Tibial nerve (tissue), 4 donors: Measurements from ENCODE around the gene FBXL7. TPM values are rescaled to one million over a fixed set of nuclear protein-coding genes. Genes with fewer than 3 reads are reported as not detected.

Experiments
- DNase-seq, 2 donors: peaks; one replicate each; pipeline ENCODE4 v3.0.0-alpha.2; 2019; ENCODE audit warnings: low spot score in 2 of 2
- H3K27ac ChIP-seq, 4 donors: fragments of 200-600 bp; sonication (generic) in 3 of 4; one replicate each; pipeline ENCODE4 v1.5.1; 2017 to 2019; ENCODE audit warnings: mild to moderate bottlenecking in 1 of 4
- H3K27me3 ChIP-seq, 2 donors: fragments of 200-600 bp; sonication (generic) in 1 of 2; one replicate each; pipeline versions ENCODE4 v1.5.1 to v1.6.0; 2017 to 2019
- H3K36me3 ChIP-seq, 3 donors: fragments of 200-600 bp; sonication (generic); one replicate each; pipeline ENCODE4 v1.5.1; 2018 to 2019
- H3K4me1 ChIP-seq, 4 donors: fragments of 200-600 bp; sonication (generic) in 3 of 4; one replicate each; pipeline ENCODE4 v1.5.1; 2017 to 2019
- H3K4me3 ChIP-seq, 4 donors: fragments of 200-600 bp; sonication (generic) in 3 of 4; one replicate each; pipeline ENCODE4 v1.5.1; 2017 to 2019; ENCODE audit warnings: mild to moderate bottlenecking in 1 of 4, moderate library complexity in 1 of 4
- H3K9me3 ChIP-seq, 4 donors: fragments of 200-600 bp; sonication (generic) in 3 of 4; one replicate each; pipeline ENCODE4 v1.5.1; 2017 to 2019
- EP300 ChIP-seq, 2 donors: sonication (generic); formaldehyde crosslinking; IDR thresholded peaks; one replicate each; pipeline ENCODE4 v1.6.1; 2017; ENCODE audit warnings: antibody characterized with exemption in 2 of 2, mild to moderate bottlenecking in 1 of 2
- POLR2A ChIP-seq, 2 donors: fragments of 450-650 bp; IDR thresholded peaks; one replicate each; pipeline ENCODE4 v1.6.1; 2017; ENCODE audit warnings: antibody characterized with exemption in 2 of 2, mild to moderate bottlenecking in 2 of 2, moderate library complexity in 2 of 2
- WGBS, 2 donors: methylation state at CpG; one replicate each; pipeline ENCODE4 v1.1.5; 2018; 5-methylcytosine and 5-hydroxymethylcytosine counted together
- total RNA-seq, 4 donors: library from RNA; depleted of rRNA; stranded (reverse); fragments of >200 nt; gene quantifications; one replicate each; pipeline ENCODE4 v1.1.0, GENCODE V29; 2016
- TF ChIP-seq, protein P1 (sequence below), 5 experiments: fragments of 200-600 bp in 3 of 5; fragments of 450-650 bp in 2 of 5; sonication (generic) in 3 of 5; IDR thresholded peaks; one replicate each; pipeline ENCODE4 v1.5.1; 2016 to 2019; ENCODE audit warnings: antibody characterized with exemption in 5 of 5, mild to moderate bottlenecking in 3 of 5, moderate library complexity in 2 of 5

Gene FBXL7
- total RNA-seq, 4 donors from 2014 or later, result 33.6 to 54.5 (median 40.9) TPM

- H3K27ac ChIP-seq, result no peak overlapping the region
- H3K36me3 ChIP-seq, result no peaks in the 10 kb centered on the region
- 65 to 66% methylated on average over 3 of the region's 3 CpGs for WGBS, 2 donors
- no peak for DNase-seq
- H3K9me3 ChIP-seq, result peaks cover 0 to 11% (median 0%) of the 10 kb centered on the region in 4 donors
- peaks cover 0 to 10% (median 0%) of the 10 kb centered on the region in 4 donors for H3K4me1 ChIP-seq
- H3K27me3 ChIP-seq, result no peaks in the 10 kb centered on the region
- H3K4me3 ChIP-seq, result no peak overlapping the region
- no peak for TF ChIP-seq EP300 (IDR thresholded peaks at IDR 0.05)
- no peak for TF ChIP-seq POLR2A (IDR thresholded peaks at IDR 0.05)
- TF ChIP-seq, protein P1, sequence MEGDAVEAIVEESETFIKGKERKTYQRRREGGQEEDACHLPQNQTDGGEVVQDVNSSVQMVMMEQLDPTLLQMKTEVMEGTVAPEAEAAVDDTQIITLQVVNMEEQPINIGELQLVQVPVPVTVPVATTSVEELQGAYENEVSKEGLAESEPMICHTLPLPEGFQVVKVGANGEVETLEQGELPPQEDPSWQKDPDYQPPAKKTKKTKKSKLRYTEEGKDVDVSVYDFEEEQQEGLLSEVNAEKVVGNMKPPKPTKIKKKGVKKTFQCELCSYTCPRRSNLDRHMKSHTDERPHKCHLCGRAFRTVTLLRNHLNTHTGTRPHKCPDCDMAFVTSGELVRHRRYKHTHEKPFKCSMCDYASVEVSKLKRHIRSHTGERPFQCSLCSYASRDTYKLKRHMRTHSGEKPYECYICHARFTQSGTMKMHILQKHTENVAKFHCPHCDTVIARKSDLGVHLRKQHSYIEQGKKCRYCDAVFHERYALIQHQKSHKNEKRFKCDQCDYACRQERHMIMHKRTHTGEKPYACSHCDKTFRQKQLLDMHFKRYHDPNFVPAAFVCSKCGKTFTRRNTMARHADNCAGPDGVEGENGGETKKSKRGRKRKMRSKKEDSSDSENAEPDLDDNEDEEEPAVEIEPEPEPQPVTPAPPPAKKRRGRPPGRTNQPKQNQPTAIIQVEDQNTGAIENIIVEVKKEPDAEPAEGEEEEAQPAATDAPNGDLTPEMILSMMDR (IDR thresholded peaks at IDR 0.05), result no peak
Measured at GRCh38 chr5:15808577-15808976, 308.6 kb downstream of the FBXL7 start.

- peaks cover 0 to 4% (median 2%) of the 10 kb centered on the region in 4 donors for H3K4me1 ChIP-seq
- 90% methylated on average over 5 of the region's 5 CpGs for WGBS, 2 donors
- no peaks in the 10 kb centered on the region for H3K36me3 ChIP-seq
- TF ChIP-seq, protein P1 (IDR thresholded peaks at IDR 0.05), result no peak
- TF ChIP-seq EP300 (IDR thresholded peaks at IDR 0.05), result no peak
- TF ChIP-seq POLR2A (IDR thresholded peaks at IDR 0.05), result no peak
- H3K9me3 ChIP-seq, result peaks cover 0 to 7% (median 0%) of the 10 kb centered on the region in 4 donors
- H3K4me3 ChIP-seq, result no peak overlapping the region
- no peak overlapping the region for H3K27ac ChIP-seq
- DNase-seq, result no peak
- no peaks in the 10 kb centered on the region for H3K27me3 ChIP-seq
Measured at GRCh38 chr5:15819617-15820016, 319.6 kb downstream of the FBXL7 start.

DNA sequence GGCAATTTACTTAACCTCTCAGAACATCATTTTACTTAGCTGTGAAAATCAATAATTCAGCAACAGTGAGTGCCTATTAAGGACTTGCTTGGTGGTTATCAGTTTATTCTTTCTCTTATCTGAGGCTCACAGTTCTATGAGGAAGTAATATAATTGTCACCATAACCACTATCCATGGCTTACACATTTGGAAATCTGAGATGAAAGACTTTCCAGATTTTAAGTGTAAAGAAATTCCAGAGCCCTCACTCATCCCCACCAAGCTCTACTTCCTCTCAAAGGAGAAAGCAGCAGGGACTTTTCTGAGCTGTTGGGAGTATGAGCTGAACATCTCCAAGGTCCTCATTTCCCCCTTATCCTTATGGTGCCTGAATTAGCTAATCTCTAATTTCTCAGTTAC is 321.5 kb downstream of the FBXL7 start:
- Histone ChIP-seq H3K36me3 (no peaks in the 10 kb centered on the region), H3K27ac (no peak overlapping the region), H3K9me3 (peaks cover 0 to 3% (median 0%) of the 10 kb centered on the region in 4 donors), H3K27me3 (no peaks in the 10 kb centered on the region), H3K4me3 (no peak overlapping the region), H3K4me1 (peaks cover 0 to 9% (median 2%) of the 10 kb centered on the region in 4 donors)
- DNase-seq, result no peak
- TF ChIP-seq POLR2A (IDR thresholded peaks at IDR 0.05) (no peak), EP300 (IDR thresholded peaks at IDR 0.05) (no peak)
- TF ChIP-seq, protein P1 (IDR thresholded peaks at IDR 0.05), result no peak

DNA sequence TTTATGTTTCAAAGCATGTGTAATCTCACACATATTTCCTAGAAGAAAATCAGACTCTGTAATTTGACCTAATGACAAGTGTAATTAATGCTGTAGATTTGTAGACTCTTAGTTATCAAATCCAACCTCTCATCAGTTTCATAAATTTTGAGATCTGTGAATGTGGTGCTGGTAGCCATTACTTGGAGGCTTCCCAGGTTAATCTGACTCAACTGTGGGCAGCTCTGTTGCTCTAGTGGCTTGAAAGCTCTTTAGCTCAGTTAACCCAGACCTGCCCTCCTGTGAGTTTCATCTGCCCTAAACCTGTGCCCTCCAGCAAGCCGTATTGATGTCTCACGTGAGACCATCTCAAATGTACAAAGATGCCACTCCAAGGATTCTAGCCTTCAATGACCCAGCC is 323.4 kb downstream of the FBXL7 start:
- peaks cover 0 to 9% (median 2%) of the 10 kb centered on the region in 4 donors for H3K4me1 ChIP-seq
- H3K4me3 ChIP-seq, result no peak overlapping the region
- no peak overlapping the region for H3K27ac ChIP-seq
- TF ChIP-seq, protein P1 (IDR thresholded peaks at IDR 0.05), result no peak
- TF ChIP-seq POLR2A (IDR thresholded peaks at IDR 0.05) (no peak), EP300 (IDR thresholded peaks at IDR 0.05) (no peak)
- no peak for DNase-seq
- no peaks in the 10 kb centered on the region for H3K36me3 ChIP-seq
- no peaks in the 10 kb centered on the region for H3K27me3 ChIP-seq
- WGBS, 2 donors, result 88 to 97% methylated on average over 2 of the region's 2 CpGs
- no peaks in the 10 kb centered on the region for H3K9me3 ChIP-seq

DNA sequence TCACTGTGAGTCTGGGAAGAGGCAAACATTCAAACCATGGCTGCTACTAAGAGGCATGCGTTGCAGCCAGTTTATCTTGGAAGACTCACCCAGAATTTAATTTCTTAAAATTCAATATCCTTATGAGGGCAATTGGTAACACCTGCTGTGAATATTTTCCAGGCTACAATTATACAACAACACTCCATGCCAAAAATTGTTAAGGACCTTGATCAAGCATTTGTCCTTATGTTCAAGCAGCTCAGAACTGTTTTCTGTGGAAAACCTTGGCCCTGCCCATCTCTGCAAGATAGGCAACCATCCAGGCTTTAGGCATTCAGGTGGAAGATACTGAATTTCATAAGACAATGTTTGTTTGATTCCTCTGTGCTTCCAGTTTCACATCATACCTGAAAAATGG is 327.8 kb downstream of the FBXL7 start:
- H3K4me3 ChIP-seq, result no peak overlapping the region
- H3K4me1 ChIP-seq, result peaks cover 0 to 19% (median 2%) of the 10 kb centered on the region in 4 donors
- H3K27me3 ChIP-seq, result no peaks in the 10 kb centered on the region
- DNase-seq, result no peak
- no peaks in the 10 kb centered on the region for H3K36me3 ChIP-seq
- H3K9me3 ChIP-seq, result no peaks in the 10 kb centered on the region
- TF ChIP-seq, protein P1 (IDR thresholded peaks at IDR 0.05), result no peak
- TF ChIP-seq POLR2A (IDR thresholded peaks at IDR 0.05), result no peak
- TF ChIP-seq EP300 (IDR thresholded peaks at IDR 0.05), result no peak
- no peak overlapping the region for H3K27ac ChIP-seq
- WGBS, 2 donors, result 67 to 88% methylated on average over 1 of the region's 1 CpG
